Vagina (tissue), 2 donors: ENCODE results near the gene IL19.

Source experiments
- CTCF ChIP-seq, 3 experiments: fragments of 450-650 bp in 2 of 3; fragments of 200-600 bp in 1 of 3; sonication (generic) in 1 of 3; IDR thresholded peaks; one replicate each; pipeline ENCODE4 v1.5.1; 2017 to 2019; ENCODE audit warnings: antibody characterized with exemption in 3 of 3, mild to moderate bottlenecking in 2 of 3, moderate library complexity in 2 of 3
- POLR2A ChIP-seq, 2 donors: fragments of 450-650 bp; IDR thresholded peaks; one replicate each; pipeline ENCODE4 v1.6.1; 2017; ENCODE audit warnings: antibody characterized with exemption in 2 of 2, mild to moderate bottlenecking in 2 of 2, moderate library complexity in 2 of 2
- POLR2AphosphoS5 ChIP-seq, 2 donors: sonication (generic); formaldehyde crosslinking; IDR thresholded peaks; one replicate each; pipeline ENCODE4 v1.9.0; 2017; ENCODE audit warnings: antibody characterized with exemption in 2 of 2, mild to moderate bottlenecking in 2 of 2, low read depth in 1 of 2; ENCODE audit not compliant: insufficient read depth in 1 of 2

DNA sequence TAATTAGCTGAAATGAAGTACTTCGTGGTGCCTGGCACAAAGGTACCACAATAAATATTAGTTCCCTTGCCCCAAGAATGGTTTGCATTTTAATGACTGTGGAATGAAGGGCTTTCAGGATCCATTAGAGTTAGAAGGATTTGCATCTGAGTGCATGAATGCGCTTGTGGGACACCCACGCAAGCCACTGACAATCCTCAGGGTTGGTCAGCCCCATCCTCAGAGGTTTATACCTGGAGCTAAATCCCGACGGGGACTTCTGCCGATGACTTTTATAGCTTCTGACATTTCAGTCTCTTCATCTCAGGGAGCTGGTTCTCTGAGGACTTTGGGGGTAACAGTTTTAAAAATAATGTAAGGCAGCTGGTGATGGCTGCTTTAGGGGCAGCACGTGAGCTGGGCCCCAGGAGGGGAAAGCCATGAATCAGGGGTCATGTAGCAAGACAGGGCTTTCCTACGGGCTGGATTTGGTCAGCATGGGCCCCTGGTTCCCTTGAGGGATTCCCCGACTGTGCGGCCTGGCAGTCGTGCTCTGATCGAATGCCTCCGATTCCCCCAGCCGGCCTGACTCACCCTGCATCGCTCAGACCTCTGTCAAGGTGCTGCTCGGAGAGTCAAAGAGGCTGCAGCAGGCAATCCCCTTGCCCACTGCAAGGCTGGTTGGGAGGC, 22.5 kb downstream of the IL19 start:
- TF ChIP-seq POLR2A (IDR thresholded peaks at IDR 0.05), result no peak
- no peak for TF ChIP-seq CTCF (IDR thresholded peaks at IDR 0.05)
- no peak for TF ChIP-seq POLR2AphosphoS5 (IDR thresholded peaks at IDR 0.05; ENCODE audit: insufficient read depth in 1 of 2, low read depth in 1 of 2)
